GM06990 (cell line): ENCODE measurements around the gene SOX10.

Experiments used
- DNase-seq: peaks from one replicate; pipeline ENCODE4 v3.0.0-alpha.2; 2011; ENCODE audit not compliant: insufficient read length; ENCODE audit errors: extremely low read depth
- H3K27me3 ChIP-seq: replicated peaks from 2 replicates; pipeline ENCODE4 v1.6.0; 2011; ENCODE audit warnings: low read length; ENCODE audit not compliant: control insufficient read depth, insufficient read depth
- H3K36me3 ChIP-seq: 2 replicates; pipeline ENCODE4 v1.5.1; 2011; ENCODE audit warnings: low read length; ENCODE audit not compliant: control insufficient read depth, insufficient read depth
- H3K4me3 ChIP-seq: replicated peaks from 2 replicates; pipeline ENCODE4 v1.5.1; 2011; ENCODE audit warnings: low read depth, mild to moderate bottlenecking, control low read depth, low read length
- TF ChIP-seq, protein P1 (sequence below): IDR thresholded peaks from 2 replicates; pipeline ENCODE4 v1.5.1; 2011; ENCODE audit warnings: low read length, control low read depth, mild to moderate bottlenecking, inconsistent platforms; ENCODE audit not compliant: insufficient read depth, poor library complexity, severe bottlenecking

SOX10 gene

DNA sequence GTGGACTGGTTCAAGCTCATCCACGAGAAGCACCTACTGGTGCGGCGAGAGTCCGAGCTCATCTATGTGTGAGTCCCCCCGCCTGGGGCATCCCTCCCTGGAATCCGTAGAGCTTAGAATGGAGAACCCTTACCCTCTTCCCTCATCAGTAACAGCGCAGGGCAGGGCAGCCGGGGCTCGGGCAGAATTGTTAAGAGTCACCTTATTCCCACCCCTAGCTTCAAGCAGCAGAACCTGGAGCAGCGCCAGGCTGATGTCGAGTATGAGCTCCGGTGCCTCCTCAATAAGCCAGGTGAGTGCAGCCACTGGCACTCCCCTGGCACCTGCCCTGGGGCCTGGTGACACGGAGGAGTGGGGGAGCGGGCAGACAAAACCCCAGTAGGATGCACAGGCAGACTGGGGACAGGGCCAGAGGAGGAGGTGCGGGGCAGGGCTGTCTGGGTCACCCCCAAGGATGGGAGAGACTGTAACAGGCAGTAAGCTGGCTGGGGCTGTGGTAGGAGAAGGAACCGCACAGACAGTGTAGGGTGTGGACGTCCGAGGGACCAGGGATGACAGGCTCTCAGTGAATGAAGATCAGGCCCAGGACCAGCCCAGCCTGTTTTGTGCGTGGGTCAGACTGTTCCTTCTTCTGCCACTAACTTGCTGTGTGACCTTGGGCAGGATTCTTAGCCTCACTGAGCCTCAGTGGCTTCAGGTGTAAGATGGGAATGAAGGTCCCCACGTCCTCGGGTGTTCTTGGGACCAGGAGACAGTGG, 51.4 kb downstream of the SOX10 start:
- no peaks in the 10 kb centered on the region for H3K27me3 ChIP-seq
- peaks cover 16% of the 10 kb centered on the region for H3K36me3 ChIP-seq
- TF ChIP-seq, protein P1, sequence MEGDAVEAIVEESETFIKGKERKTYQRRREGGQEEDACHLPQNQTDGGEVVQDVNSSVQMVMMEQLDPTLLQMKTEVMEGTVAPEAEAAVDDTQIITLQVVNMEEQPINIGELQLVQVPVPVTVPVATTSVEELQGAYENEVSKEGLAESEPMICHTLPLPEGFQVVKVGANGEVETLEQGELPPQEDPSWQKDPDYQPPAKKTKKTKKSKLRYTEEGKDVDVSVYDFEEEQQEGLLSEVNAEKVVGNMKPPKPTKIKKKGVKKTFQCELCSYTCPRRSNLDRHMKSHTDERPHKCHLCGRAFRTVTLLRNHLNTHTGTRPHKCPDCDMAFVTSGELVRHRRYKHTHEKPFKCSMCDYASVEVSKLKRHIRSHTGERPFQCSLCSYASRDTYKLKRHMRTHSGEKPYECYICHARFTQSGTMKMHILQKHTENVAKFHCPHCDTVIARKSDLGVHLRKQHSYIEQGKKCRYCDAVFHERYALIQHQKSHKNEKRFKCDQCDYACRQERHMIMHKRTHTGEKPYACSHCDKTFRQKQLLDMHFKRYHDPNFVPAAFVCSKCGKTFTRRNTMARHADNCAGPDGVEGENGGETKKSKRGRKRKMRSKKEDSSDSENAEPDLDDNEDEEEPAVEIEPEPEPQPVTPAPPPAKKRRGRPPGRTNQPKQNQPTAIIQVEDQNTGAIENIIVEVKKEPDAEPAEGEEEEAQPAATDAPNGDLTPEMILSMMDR = no peak
- DNase-seq = no peak
- H3K4me3 ChIP-seq = no peak overlapping the region

DNA sequence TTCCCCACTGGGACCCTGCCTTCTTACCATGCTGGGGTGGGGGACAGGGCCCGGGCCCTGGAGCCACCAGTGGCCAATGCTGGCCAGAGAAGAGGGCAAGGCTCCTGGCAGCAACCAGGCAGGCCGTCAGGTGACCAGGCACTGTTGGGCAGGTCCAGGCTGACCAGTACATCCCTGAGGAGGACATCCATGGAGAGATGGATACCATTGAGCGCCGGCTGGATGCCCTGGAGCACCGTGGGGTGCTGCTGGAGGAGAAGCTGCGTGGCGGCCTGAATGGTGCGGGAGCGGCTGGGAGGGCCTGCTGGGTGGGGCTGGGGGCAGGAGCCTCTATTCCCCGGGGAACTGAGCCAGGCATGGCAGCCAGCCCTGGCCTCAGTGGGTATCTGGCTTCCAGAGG, 52.0 kb downstream of the SOX10 start:
- TF ChIP-seq, protein P1 = no peak
- H3K27me3 ChIP-seq = no peaks in the 10 kb centered on the region
- H3K36me3 ChIP-seq = peaks cover 13% of the 10 kb centered on the region
- DNase-seq = no peak
- H3K4me3 ChIP-seq = no peak overlapping the region

DNA sequence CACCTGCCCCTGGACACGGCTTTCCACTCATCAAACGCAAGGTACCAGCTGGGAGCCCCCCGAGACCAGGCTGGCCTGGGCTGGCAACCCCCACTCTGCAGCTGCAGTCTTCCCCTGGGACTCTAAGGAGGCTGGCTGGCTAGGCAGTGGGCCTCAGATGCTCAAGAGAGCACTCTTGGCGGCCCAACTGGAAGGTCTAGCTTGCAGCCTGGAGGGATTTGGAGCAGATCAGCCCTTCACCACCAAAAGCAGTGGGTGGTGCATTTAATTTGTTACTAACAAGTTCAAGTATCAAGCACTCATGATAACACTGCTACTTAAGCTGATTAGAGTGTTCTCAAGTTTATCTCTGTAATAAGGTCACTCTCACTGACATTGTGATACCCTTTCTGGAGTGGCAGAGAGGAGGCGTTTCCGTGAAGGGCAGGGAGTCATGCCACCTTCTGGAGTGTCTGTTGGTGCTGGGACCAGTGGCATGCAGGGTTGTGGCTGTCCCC, 52.4 kb downstream of the SOX10 start:
- H3K4me3 ChIP-seq = no peak overlapping the region
- DNase-seq = no peak
- TF ChIP-seq, protein P1 = no peak
- no peaks in the 10 kb centered on the region for H3K27me3 ChIP-seq
- peaks cover 12% of the 10 kb centered on the region for H3K36me3 ChIP-seq

DNA sequence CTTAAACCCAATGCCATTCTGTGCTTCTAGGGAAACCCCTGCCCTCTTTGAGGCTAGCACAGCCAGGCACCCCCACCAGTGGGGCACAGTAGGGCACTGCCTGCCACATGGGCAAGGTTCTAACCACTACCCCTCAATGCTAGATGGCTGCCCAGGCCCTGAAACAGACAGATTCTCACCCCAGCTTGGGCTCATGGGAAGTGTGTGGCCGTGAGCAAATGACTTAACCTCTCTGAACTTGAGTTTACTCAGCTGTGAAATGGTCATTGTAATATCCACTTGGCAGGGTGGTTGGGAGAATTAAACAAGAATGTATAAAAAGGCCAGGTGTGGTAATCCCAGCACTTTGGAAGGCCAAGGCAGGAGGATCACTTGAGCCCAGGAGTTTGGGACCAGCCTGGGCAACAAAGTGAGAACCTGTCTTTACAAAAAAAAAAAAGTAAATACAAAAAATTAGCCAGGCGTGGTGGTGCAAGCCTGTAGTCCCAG, 53.4 kb downstream of the SOX10 start:
- Histone ChIP-seq H3K27me3 (no peaks in the 10 kb centered on the region), H3K36me3 (peaks cover 15% of the 10 kb centered on the region), H3K4me3 (no peak overlapping the region)
- no peak for DNase-seq
- TF ChIP-seq, protein P1 = no peak

DNA sequence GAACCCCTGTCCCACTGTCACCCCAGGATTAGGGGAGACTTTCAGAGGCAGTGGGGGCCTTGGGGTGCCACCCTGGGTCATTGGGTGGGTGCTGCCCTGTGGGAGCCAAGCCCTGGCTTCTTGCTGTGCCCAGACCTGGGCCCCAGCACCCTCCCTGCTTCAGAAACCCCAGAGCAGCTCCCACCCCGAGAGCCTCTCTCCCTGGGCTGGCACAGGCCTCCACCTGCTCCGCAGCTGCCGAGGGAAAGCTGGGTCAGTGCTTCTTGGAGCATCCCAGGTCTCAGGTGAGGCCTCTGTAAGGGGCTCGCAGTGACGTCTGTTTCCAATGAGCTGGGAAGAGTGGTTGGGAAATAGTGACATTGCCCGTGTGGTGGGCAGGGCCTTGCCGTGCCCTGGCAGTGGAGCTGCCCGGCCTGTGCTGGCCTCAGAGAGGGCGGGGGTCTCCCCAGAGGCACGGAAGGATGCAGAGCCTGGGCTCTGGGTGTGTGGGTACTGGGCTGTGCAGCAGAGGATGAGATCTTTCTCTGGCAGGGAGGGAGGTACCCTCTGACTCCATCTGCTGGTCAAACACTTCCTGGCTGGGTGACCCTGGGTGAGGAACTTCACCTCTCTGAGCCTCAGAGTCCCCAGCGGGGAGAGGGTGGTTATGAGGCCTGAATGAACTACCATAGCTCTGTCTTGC, 53.9 kb downstream of the SOX10 start:
- Histone ChIP-seq H3K27me3 (no peaks in the 10 kb centered on the region), H3K36me3 (peaks cover 19% of the 10 kb centered on the region), H3K4me3 (no peak overlapping the region)
- TF ChIP-seq, protein P1 = peak; percentile 65
- DNase-seq = no peak
